ENCODE measurements around the gene HK3. TPM values are rescaled to one million over a fixed set of nuclear protein-coding genes. Genes with fewer than 3 reads are reported as not detected.
A peak's percentile ranks its signal among the peaks of the same experiment; 100 is the strongest.

HK3 gene
- polyA plus RNA-seq, 1 donor (not counting 4 experiments of a cell fraction or from before 2014, with no cell fraction given) = not detected

- Histone ChIP-seq H2AFZ (ENCODE audit: control insufficient read depth, low read length) (no peak overlapping the region), H3K4me2 (ENCODE audit: control insufficient read depth, extremely low read depth, insufficient read depth, low read depth, low read length) (no peak overlapping the region), H3K4me3 (ENCODE audit: control insufficient read depth in 2 of 3, extremely low read depth in 1 of 3, insufficient read depth in 2 of 3, low read depth in 1 of 3, low read length in 3 of 3) (no peak overlapping the region), H3K36me3 (ENCODE audit: control insufficient read depth in 2 of 2, extremely low read depth in 1 of 2, insufficient read depth in 2 of 2, low read length in 2 of 2) (no peaks in the 10 kb centered on the region), H3K79me2 (ENCODE audit: control insufficient read depth, insufficient read depth, low read length) (no peaks in the 10 kb centered on the region), H3K9ac (ENCODE audit: control insufficient read depth, extremely low read depth, insufficient read depth, low read length) (no peak overlapping the region), H3K9me3 (ENCODE audit: control insufficient read depth, low read depth, low read length) (no peaks in the 10 kb centered on the region), H3K27ac (ENCODE audit: control insufficient read depth, insufficient read depth, low read length) (no peak overlapping the region), H3K9me1 (ENCODE audit: control insufficient read depth, extremely low read depth, insufficient read depth, low read length) (no peaks in the 10 kb centered on the region), H4K20me1 (ENCODE audit: control insufficient read depth, extremely low read depth, insufficient read depth, low read length) (no peaks in the 10 kb centered on the region), H3K4me1 (ENCODE audit: control insufficient read depth, extremely low read depth, insufficient read depth, low read length) (peaks cover 8% of the 10 kb centered on the region), H3K27me3 (ENCODE audit: control insufficient read depth, extremely low read depth, insufficient read depth, low read length) (peaks cover 13% of the 10 kb centered on the region)
- TF ChIP-seq EZH2 (IDR thresholded peaks at IDR 0.05; ENCODE audit: low read length) (no peak), CTCF (optimal IDR thresholded peaks at IDR 0.05 in 1 of 3, IDR thresholded peaks at IDR 0.05 in 1 of 3, conservative IDR thresholded peaks at IDR 0.05 in 1 of 3; ENCODE audit: extremely low read depth in 1 of 3, insufficient read depth in 2 of 3, low read length in 3 of 3) (no peak)
- no peak for DNase-seq (ENCODE audit: low read depth, low spot score)
- no peak for FAIRE-seq
- dilution Hi-C loops (cut with MboI; ENCODE audit: extremely low pct_ligation_motif_present, low sequenced_read_pairs) = no loop called here
These were observed 54.9 kb downstream of the HK3 start for GRCh38 chr5:176844281-176844680.

- peaks cover 19% of the 10 kb centered on the region for H3K27me3 ChIP-seq (ENCODE audit: control insufficient read depth, extremely low read depth, insufficient read depth, low read length)
- no peaks in the 10 kb centered on the region for H3K9me1 ChIP-seq (ENCODE audit: control insufficient read depth, extremely low read depth, insufficient read depth, low read length)
- H3K4me1 ChIP-seq (ENCODE audit: control insufficient read depth, extremely low read depth, insufficient read depth, low read length) = peaks cover 8% of the 10 kb centered on the region
- DNase-seq (ENCODE audit: low read depth, low spot score) = no peak
- H3K27ac ChIP-seq (ENCODE audit: control insufficient read depth, insufficient read depth, low read length) = no peak overlapping the region
- TF ChIP-seq EZH2 (IDR thresholded peaks at IDR 0.05; ENCODE audit: low read length) = no peak
- no peak for FAIRE-seq
- no peaks in the 10 kb centered on the region for H3K9me3 ChIP-seq (ENCODE audit: control insufficient read depth, low read depth, low read length)
- H3K4me2 ChIP-seq (ENCODE audit: control insufficient read depth, extremely low read depth, insufficient read depth, low read depth, low read length) = no peak overlapping the region
- no peaks in the 10 kb centered on the region for H3K79me2 ChIP-seq (ENCODE audit: control insufficient read depth, insufficient read depth, low read length)
- no peaks in the 10 kb centered on the region for H3K36me3 ChIP-seq (ENCODE audit: control insufficient read depth in 2 of 2, extremely low read depth in 1 of 2, insufficient read depth in 2 of 2, low read length in 2 of 2)
- H4K20me1 ChIP-seq (ENCODE audit: control insufficient read depth, extremely low read depth, insufficient read depth, low read length) = no peaks in the 10 kb centered on the region
- H2AFZ ChIP-seq (ENCODE audit: control insufficient read depth, low read length) = no peak overlapping the region
- H3K4me3 ChIP-seq (ENCODE audit: control insufficient read depth in 2 of 3, extremely low read depth in 1 of 3, insufficient read depth in 2 of 3, low read depth in 1 of 3, low read length in 3 of 3) = no peak overlapping the region
- H3K9ac ChIP-seq (ENCODE audit: control insufficient read depth, extremely low read depth, insufficient read depth, low read length) = no peak overlapping the region
- dilution Hi-C loops (cut with MboI; ENCODE audit: extremely low pct_ligation_motif_present, low sequenced_read_pairs) = no loop called here
These were observed 55.5 kb downstream of the HK3 start for GRCh38 chr5:176843673-176844072.

DNA sequence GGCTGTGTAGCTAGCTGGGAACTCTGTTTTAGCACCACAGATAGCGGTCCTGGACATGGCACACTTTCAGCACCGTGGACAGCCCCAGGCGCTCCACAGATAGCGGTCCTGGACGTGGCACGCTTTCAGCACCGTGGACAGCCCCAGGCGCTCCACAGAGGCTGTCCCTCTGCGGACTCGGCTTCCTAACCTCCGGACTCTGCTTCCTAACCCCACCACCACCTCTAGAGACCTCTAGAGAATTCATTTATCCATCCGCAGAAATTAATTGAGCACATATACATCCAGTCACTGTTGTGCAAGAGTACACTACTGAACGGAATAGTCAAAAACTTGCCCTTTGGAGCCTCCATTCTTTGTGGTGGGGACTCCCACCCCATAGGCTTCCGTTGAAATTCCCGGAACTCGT, 61.4 kb downstream of the HK3 start:
- no peak for FAIRE-seq
- TF ChIP-seq CTCF (optimal IDR thresholded peaks at IDR 0.05 in 1 of 3, IDR thresholded peaks at IDR 0.05 in 1 of 3, conservative IDR thresholded peaks at IDR 0.05 in 1 of 3; ENCODE audit: extremely low read depth in 1 of 3, insufficient read depth in 2 of 3, low read length in 3 of 3) (no peak), EZH2 (IDR thresholded peaks at IDR 0.05; ENCODE audit: low read length) (no peak)
- H3K27ac ChIP-seq (ENCODE audit: control insufficient read depth, insufficient read depth, low read length) = no peak overlapping the region
- H4K20me1 ChIP-seq (ENCODE audit: control insufficient read depth, extremely low read depth, insufficient read depth, low read length) = peaks cover 3% of the 10 kb centered on the region
- no peaks in the 10 kb centered on the region for H3K9me1 ChIP-seq (ENCODE audit: control insufficient read depth, extremely low read depth, insufficient read depth, low read length)
- H3K4me2 ChIP-seq (ENCODE audit: control insufficient read depth, extremely low read depth, insufficient read depth, low read depth, low read length) = no peak overlapping the region
- DNase-seq (ENCODE audit: low read depth, low spot score) = peak; percentile 44
- no peak overlapping the region for H3K9ac ChIP-seq (ENCODE audit: control insufficient read depth, extremely low read depth, insufficient read depth, low read length)
- no peaks in the 10 kb centered on the region for H3K4me1 ChIP-seq (ENCODE audit: control insufficient read depth, extremely low read depth, insufficient read depth, low read length)
- H3K36me3 ChIP-seq (ENCODE audit: control insufficient read depth in 2 of 2, extremely low read depth in 1 of 2, insufficient read depth in 2 of 2, low read length in 2 of 2) = no peaks in the 10 kb centered on the region
- no peaks in the 10 kb centered on the region for H3K79me2 ChIP-seq (ENCODE audit: control insufficient read depth, insufficient read depth, low read length)
- H2AFZ ChIP-seq (ENCODE audit: control insufficient read depth, low read length) = no peak overlapping the region
- dilution Hi-C loops (cut with MboI; ENCODE audit: extremely low pct_ligation_motif_present, low sequenced_read_pairs) = no loop called here
- no peaks in the 10 kb centered on the region for H3K9me3 ChIP-seq (ENCODE audit: control insufficient read depth, low read depth, low read length)
- H3K4me3 ChIP-seq (ENCODE audit: control insufficient read depth in 2 of 3, extremely low read depth in 1 of 3, insufficient read depth in 2 of 3, low read depth in 1 of 3, low read length in 3 of 3) = no peak overlapping the region
- peaks cover 10% of the 10 kb centered on the region for H3K27me3 ChIP-seq (ENCODE audit: control insufficient read depth, extremely low read depth, insufficient read depth, low read length)

All from keratinocyte (primary cell).